Measurements from ENCODE around the gene TRH.
A peak's percentile ranks its signal among the peaks of the same experiment; 100 is the strongest.

GRCh38 chr3:129934234-129935123 is 40.0 kb upstream of the TRH start:
- peak; percentile 71 to 89 (median 83) for TF ChIP-seq CTCF (IDR thresholded peaks at IDR 0.05; ENCODE audit: control extremely low read depth in 1 of 3, insufficient read depth in 1 of 3, low read depth in 1 of 3, low read length in 3 of 3)
- no peak for TF ChIP-seq POLR2AphosphoS5 (IDR thresholded peaks at IDR 0.05; ENCODE audit: low read depth, low read length)
- TF ChIP-seq GABPA (IDR thresholded peaks at IDR 0.05; ENCODE audit: borderline replicate concordance, insufficient read depth, low read length): no peak
- no peak for TF ChIP-seq EP300 (IDR thresholded peaks at IDR 0.05; ENCODE audit: borderline replicate concordance in 1 of 2, low read depth in 2 of 2, low read length in 2 of 2)
- TF ChIP-seq TBP (IDR thresholded peaks at IDR 0.05; ENCODE audit: low read depth, low read length): no peak
- no peak for TF ChIP-seq POLR2A (IDR thresholded peaks at IDR 0.05; ENCODE audit: control extremely low read depth in 1 of 2, low read depth in 2 of 2, low read length in 2 of 2)
- no peak for TF ChIP-seq FOSL1 (IDR thresholded peaks at IDR 0.05; ENCODE audit: insufficient read depth, low read depth, low read length)
- no peak for TF ChIP-seq TCF12 (IDR thresholded peaks at IDR 0.05; ENCODE audit: low read depth, low read length)
- TF ChIP-seq NANOG (IDR thresholded peaks at IDR 0.05; ENCODE audit: insufficient read depth, low read depth, low read length, poor library complexity, severe bottlenecking): no peak

All from H1 (cell line).